ENCODE data around the gene NLRP11.
"Not testable (repeated sequence)": the region's sequence is repeated elsewhere in the genome, so short reads cannot be mapped to it uniquely, and the experiment has no call there.

NLRP11 gene

DNA sequence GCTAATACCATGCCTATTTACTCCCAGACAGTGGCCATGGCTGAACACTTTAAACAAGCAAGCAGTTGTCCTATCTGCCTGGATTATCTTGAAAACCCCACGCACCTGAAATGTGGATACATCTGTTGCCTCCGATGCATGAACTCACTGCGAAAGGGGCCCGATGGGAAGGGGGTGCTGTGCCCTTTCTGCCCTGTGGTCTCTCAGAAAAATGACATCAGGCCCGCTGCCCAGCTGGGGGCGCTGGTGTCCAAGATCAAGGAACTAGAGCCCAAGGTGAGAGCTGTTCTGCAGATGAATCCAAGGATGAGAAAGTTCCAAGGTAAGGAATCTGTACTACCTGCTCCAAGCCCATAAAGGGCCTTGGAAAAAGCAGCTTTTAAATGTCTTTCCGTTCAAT, 54.3 kb downstream of the NLRP11 start:
- FAIRE-seq: no peak

DNA sequence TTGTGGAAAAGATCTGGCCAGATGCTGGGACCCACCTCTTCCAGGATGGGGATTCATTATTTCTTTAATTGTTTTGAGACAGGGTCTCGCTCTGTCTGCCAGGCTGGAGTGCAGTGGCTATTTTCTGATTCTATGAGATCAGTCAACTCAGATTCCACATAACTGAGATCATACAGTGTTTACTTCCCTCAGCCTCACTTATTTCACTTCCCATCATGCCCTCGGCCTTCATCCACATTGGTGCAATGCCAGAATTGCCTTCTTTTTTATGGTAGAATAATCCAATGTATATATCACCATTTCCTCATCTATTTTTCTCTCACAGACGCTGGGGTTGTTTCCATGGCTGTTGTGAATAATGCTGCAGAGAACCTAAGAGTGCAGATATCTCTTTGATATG, 62.2 kb downstream of the NLRP11 start:
- FAIRE-seq: not testable (repeated sequence)

DNA sequence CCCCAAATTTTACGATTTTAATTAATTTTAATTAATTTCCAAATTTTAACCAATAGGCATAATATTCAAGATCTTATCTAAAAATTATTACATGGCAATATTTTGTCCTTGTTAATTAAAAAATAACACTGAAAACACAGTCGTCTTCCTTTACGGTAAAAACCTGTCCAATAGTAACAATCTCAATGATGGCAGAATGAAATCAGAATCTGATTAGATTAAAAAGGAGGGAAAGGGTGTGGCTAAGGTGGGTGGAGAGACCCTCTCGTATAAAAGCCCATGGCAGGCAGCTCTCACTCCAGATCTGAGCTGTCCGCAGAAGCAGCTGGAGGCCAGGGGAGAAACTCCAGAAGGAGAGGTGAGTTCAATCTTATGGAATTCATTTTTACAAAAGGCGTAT, 63.0 kb downstream of the NLRP11 start, which contains the start of gene RFPL4AL1:
TSS of gene RFPL4AL1 (plus strand) at position 301 of the 400 bp plus-strand sequence. CDS start 2,687 bp downstream, outside the sequence.
- not testable (repeated sequence) for FAIRE-seq

DNA sequence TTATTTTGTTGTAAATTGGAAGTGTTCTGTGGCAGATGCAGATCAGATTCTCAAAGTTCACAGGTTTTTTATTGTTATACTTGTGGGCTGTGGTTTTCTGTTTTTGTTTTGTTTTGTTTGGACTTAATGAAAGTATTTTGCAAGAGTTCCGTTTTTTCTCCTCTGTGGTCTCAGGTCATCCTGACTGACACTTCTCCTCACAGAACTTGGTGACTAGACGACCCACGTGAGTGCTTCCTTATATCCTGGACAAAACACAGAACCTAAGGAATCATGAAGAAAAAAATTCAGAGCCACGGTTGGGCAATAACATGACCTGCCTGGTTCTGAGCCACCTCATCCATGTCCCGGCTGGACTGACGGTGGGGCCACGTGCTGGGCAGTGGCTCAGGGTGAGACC, 65.3 kb downstream of the NLRP11 start:
- FAIRE-seq: no peak

DNA sequence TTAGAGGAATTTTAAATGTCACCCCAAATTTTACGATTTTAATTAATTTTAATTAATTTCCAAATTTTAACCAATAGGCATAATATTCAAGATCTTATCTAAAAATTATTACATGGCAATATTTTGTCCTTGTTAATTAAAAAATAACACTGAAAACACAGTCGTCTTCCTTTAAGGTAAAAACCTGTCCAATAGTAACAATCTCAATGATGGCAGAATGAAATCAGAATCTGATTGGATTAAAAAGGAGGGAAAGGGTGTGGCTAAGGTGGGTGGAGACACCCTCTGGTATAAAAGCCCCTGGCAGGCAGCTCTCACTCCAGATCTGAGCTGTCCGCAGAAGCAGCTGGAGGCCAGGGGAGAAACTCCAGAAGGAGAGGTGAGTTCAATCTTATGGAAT, 73.0 kb downstream of the NLRP11 start, which contains the start of gene RFPL4A:
TSS of gene RFPL4A (plus strand) at position 301 of the 400 bp plus-strand sequence. CDS start 2,704 bp downstream, outside the sequence.
- not testable (repeated sequence) for FAIRE-seq

DNA sequence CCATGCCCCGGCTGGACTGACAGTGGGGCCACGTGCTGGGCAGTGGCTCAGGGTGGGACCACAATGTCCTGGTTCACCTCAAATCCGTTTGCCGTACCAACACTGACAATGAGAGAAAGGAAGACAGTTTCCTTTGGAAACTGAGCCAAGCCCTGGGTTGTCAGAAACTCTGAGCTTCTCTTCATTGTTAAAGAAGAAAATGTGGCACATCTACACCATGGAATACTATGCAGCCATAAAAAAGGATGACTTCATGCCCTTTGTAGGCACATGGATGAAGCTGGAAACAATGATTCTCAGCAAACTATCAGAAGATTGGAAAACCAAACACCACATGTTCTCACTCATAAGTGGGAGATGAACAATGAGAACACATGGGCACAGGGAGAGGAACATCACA, 75.0 kb downstream of the NLRP11 start:
- not testable (repeated sequence) for FAIRE-seq

DNA sequence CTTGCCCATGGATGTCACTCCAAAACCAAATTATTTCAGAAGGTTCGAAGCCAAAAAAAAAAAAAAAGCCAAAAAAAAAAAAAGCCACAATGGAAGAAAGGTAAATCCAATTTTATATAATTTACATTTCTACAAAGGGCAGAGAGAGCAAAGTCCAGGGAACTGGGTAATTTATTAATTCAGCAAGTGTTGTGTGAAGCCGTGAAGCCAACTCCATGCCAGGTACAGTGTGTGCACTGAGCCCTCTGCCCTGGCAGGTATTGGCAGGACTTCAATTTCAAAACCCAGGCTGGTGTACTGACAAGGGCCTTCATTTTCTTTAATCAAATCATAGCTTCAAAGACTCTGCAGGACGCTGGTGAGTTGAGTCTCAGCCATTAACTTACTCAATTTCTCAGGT, 78.4 kb downstream of the NLRP11 start:
- FAIRE-seq: no peak

DNA sequence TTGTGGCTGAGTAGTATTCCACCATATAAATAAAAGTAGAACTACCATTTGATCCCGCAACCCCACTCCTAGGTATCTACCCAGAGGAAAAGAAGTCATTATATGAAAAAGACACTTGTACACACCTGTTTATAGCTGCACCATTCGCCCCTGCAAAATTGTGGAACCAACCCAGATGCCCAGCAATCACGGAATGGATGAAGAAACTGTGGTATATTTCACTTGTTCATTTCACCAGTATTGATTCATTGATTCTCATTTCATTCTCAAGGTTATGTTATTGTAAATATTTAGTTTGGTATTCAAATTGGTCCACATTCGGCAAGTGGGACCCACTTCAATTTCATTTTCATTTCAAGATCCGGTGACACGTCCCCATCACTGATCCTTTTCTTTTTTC, 81.1 kb downstream of the NLRP11 start:
- FAIRE-seq: no peak

DNA sequence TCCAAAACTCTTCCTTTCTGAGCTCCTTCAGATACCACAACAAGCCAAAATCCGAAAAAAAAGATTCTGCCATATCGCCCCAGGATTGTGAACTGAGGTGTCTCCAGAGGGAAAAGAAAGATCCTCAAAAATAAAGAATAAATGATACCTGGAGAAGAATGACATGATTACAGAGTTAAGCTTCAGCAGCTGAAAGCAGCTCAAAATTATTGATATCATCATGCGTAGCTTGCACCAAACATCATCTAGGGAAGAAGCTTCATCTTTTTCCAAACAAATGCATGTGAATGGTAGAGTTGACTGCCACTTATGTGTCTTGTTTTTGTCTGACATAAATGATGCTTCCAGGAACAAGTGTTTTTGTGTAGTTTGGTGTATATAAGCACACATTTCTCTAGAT, 93.5 kb downstream of the NLRP11 start, which contains the start of gene NLRP9:
TSS of gene NLRP9 (minus strand) at position 101 of the 400 bp plus-strand sequence. CDS start at position 73, 28 bp downstream.
- FAIRE-seq: no peak
